ENCODE data around the gene SYP.

SYP gene

DNA sequence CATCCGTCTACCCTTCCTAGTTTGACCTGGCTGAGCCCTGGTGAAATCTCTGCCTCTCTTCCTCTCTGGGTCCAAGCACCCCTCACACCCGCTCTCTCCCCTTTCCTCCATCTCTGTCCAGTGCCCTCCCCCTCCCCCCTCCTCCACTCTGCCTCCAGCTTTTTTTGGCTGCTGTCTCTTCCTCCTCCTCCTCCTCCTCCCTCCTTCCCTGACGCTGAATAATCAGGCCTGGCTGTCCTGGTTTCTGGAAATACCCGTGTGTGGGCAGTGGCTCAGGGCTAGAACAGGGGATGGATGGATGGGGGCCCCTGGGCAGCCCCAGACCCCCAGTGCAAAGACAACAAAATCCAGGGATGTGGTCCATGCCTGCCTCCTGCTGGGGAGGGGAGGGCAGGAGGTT lies 4.7 kb upstream of the SYP start:
- no peak overlapping the region for H3K9ac ChIP-seq (ENCODE audit: low read length)
- H3K4me2 ChIP-seq (ENCODE audit: low read length), result no peak overlapping the region
- no peak overlapping the region for H3K4me3 ChIP-seq (ENCODE audit: low read length)
- no peak overlapping the region for H3K27ac ChIP-seq (ENCODE audit: low read length)
- H2AFZ ChIP-seq (ENCODE audit: low read depth, low read length), result no peak overlapping the region
- peaks cover 12% of the 10 kb centered on the region for H3K4me1 ChIP-seq (ENCODE audit: low read length)
- H3K36me3 ChIP-seq (replicated peaks; ENCODE audit: low read depth, low read length), result no peaks in the 10 kb centered on the region
- H4K20me1 ChIP-seq (ENCODE audit: insufficient read depth, low read length), result no peaks in the 10 kb centered on the region
- H3K27me3 ChIP-seq (ENCODE audit: low read depth, low read length), result no peaks in the 10 kb centered on the region
- no peaks in the 10 kb centered on the region for H3K79me2 ChIP-seq (ENCODE audit: low read length)
- TF ChIP-seq EZH2phosphoT487 (IDR thresholded peaks at IDR 0.05; ENCODE audit: low read depth), result no peak
- TF ChIP-seq, protein P1, sequence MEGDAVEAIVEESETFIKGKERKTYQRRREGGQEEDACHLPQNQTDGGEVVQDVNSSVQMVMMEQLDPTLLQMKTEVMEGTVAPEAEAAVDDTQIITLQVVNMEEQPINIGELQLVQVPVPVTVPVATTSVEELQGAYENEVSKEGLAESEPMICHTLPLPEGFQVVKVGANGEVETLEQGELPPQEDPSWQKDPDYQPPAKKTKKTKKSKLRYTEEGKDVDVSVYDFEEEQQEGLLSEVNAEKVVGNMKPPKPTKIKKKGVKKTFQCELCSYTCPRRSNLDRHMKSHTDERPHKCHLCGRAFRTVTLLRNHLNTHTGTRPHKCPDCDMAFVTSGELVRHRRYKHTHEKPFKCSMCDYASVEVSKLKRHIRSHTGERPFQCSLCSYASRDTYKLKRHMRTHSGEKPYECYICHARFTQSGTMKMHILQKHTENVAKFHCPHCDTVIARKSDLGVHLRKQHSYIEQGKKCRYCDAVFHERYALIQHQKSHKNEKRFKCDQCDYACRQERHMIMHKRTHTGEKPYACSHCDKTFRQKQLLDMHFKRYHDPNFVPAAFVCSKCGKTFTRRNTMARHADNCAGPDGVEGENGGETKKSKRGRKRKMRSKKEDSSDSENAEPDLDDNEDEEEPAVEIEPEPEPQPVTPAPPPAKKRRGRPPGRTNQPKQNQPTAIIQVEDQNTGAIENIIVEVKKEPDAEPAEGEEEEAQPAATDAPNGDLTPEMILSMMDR (IDR thresholded peaks at IDR 0.05; ENCODE audit: low read depth, low read length), result no peak
- no peaks in the 10 kb centered on the region for H3K9me3 ChIP-seq (ENCODE audit: insufficient read depth, low read length)

GRCh38 chrX:49204017-49204416 lies 4.0 kb upstream of the SYP start:
- Histone ChIP-seq H2AFZ (ENCODE audit: low read depth, low read length) (no peak overlapping the region), H3K79me2 (ENCODE audit: low read length) (no peaks in the 10 kb centered on the region), H3K27me3 (ENCODE audit: low read depth, low read length) (no peaks in the 10 kb centered on the region), H3K4me1 (ENCODE audit: low read length) (peaks cover 16% of the 10 kb centered on the region), H4K20me1 (ENCODE audit: insufficient read depth, low read length) (no peaks in the 10 kb centered on the region), H3K36me3 (replicated peaks; ENCODE audit: low read depth, low read length) (no peaks in the 10 kb centered on the region), H3K9ac (ENCODE audit: low read length) (no peak overlapping the region), H3K4me2 (ENCODE audit: low read length) (no peak overlapping the region), H3K4me3 (ENCODE audit: low read length) (no peak overlapping the region), H3K27ac (ENCODE audit: low read length) (no peak overlapping the region), H3K9me3 (ENCODE audit: insufficient read depth, low read length) (no peaks in the 10 kb centered on the region)
- TF ChIP-seq EZH2phosphoT487 (IDR thresholded peaks at IDR 0.05; ENCODE audit: low read depth), result no peak
- TF ChIP-seq, protein P1 (IDR thresholded peaks at IDR 0.05; ENCODE audit: low read depth, low read length), result no peak

DNA sequence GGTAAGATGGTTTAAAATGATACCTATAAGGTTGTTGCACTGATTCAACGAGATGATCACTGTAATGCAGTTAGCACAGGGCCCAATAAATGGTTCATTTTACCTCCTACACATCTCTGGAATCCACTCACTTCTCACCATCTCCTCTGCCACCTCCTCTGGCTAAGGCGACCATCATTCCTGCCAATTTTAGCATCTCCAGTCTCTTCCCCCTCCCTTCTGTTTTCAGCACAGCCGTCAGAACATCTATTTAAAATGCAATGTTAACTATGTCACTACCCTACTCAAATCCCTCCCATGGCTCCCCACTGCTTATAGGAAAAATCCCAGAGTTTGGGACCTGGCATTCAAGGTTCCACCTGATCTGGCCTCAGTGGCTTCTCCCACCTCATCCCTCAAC lies 3.5 kb upstream of the SYP start:
- Histone ChIP-seq H4K20me1 (ENCODE audit: insufficient read depth, low read length) (no peaks in the 10 kb centered on the region), H3K36me3 (replicated peaks; ENCODE audit: low read depth, low read length) (no peaks in the 10 kb centered on the region), H3K9me3 (ENCODE audit: insufficient read depth, low read length) (no peaks in the 10 kb centered on the region), H3K4me1 (ENCODE audit: low read length) (peaks cover 19% of the 10 kb centered on the region), H3K27me3 (ENCODE audit: low read depth, low read length) (no peaks in the 10 kb centered on the region), H3K79me2 (ENCODE audit: low read length) (no peaks in the 10 kb centered on the region), H3K4me3 (ENCODE audit: low read length) (no peak overlapping the region), H3K4me2 (ENCODE audit: low read length) (no peak overlapping the region), H3K27ac (ENCODE audit: low read length) (no peak overlapping the region), H2AFZ (ENCODE audit: low read depth, low read length) (no peak overlapping the region), H3K9ac (ENCODE audit: low read length) (no peak overlapping the region)
- TF ChIP-seq EZH2phosphoT487 (IDR thresholded peaks at IDR 0.05; ENCODE audit: low read depth), result no peak
- TF ChIP-seq, protein P1 (IDR thresholded peaks at IDR 0.05; ENCODE audit: low read depth, low read length), result no peak

- H3K27me3 ChIP-seq (ENCODE audit: low read depth, low read length), result no peaks in the 10 kb centered on the region
These were observed 2.0 kb upstream of the SYP start for GRCh38 chrX:49202022-49202421.

More at GRCh38 chrX:49202022-49202421, 2.0 kb upstream of the SYP start:
- Histone ChIP-seq H3K4me2 (ENCODE audit: low read length) (no peak overlapping the region), H3K4me3 (ENCODE audit: low read length) (no peak overlapping the region), H3K27ac (ENCODE audit: low read length) (no peak overlapping the region), H3K4me1 (ENCODE audit: low read length) (peaks cover 15% of the 10 kb centered on the region), H3K9ac (ENCODE audit: low read length) (no peak overlapping the region), H2AFZ (ENCODE audit: low read depth, low read length) (no peak overlapping the region), H4K20me1 (ENCODE audit: insufficient read depth, low read length) (no peaks in the 10 kb centered on the region), H3K36me3 (replicated peaks; ENCODE audit: low read depth, low read length) (no peaks in the 10 kb centered on the region), H3K79me2 (ENCODE audit: low read length) (no peaks in the 10 kb centered on the region), H3K9me3 (ENCODE audit: insufficient read depth, low read length) (no peaks in the 10 kb centered on the region)
- TF ChIP-seq EZH2phosphoT487 (IDR thresholded peaks at IDR 0.05; ENCODE audit: low read depth), result no peak
- TF ChIP-seq, protein P1 (IDR thresholded peaks at IDR 0.05; ENCODE audit: low read depth, low read length), result no peak
